A549 (cell line): ENCODE data around the gene TBCK. TPM values are rescaled to one million over a fixed set of nuclear protein-coding genes. Genes with fewer than 3 reads are reported as not detected.
"Not testable (repeated sequence)": the region's sequence is repeated elsewhere in the genome, so short reads cannot be mapped to it uniquely, and the experiment has no call there.

ENCODE experiments used
- ATAC-seq, 2 experiments: fragments of 200-7000 bp in 1 of 2; fragments of >200 bp in 1 of 2; cut with Nextera tagmentation in 1 of 2; cut with Tn5 transposase in 1 of 2; 3 replicates each; pipeline versions ENCODE4 v1.8.0 to v1.9.1; 2018 to 2020; ENCODE audit warnings: mild to moderate bottlenecking in 1 of 2, moderate library complexity in 1 of 2
- CTCF ChIA-PET: fragments of 300-600 bp; sonication (Branson Sonifier 250); formaldehyde crosslinking; extraction: SDS; loops from one replicate; lab custom pipeline; 2021; ENCODE audit warnings: antibody characterized with exemption, inconsistent platforms; lab: Yijun Ruan, JAX
- POLR2A ChIA-PET: fragments of 350-600 bp; formaldehyde crosslinking; extraction: SDS; loops from one replicate; lab custom pipeline; 2021; ENCODE audit warnings: antibody characterized with exemption, inconsistent platforms; lab: Yijun Ruan, JAX
- DNase-seq, 2 experiments: peaks; one replicate each; pipeline versions ENCODE4 v3.0.0 to v3.0.0-alpha.2; 2011 to 2016; ENCODE audit warnings: low read depth in 1 of 2, low spot score in 1 of 2
- FAIRE-seq: peaks from 2 replicates; lab custom pipeline; 2011; peaks lifted over from hg19 to GRCh38; lab: Jason Lieb, UNC
- H3K27ac ChIP-seq, 2 experiments: fragments of >200 bp; sonication (Bioruptor Twin); formaldehyde crosslinking; 3 replicates each; pipeline ENCODE4 v1.5.1; 2016 to 2017
- H3K4me1 ChIP-seq: fragments of >200 bp; sonication (Bioruptor Twin); formaldehyde crosslinking; 3 replicates; pipeline ENCODE4 v1.6.1; 2016
- H3K4me2 ChIP-seq: fragments of >200 bp; sonication (Bioruptor Twin); formaldehyde crosslinking; 3 replicates; pipeline ENCODE4 v1.6.1; 2016
- H3K4me3 ChIP-seq: fragments of >200 bp; sonication (Bioruptor Twin); formaldehyde crosslinking; 3 replicates; pipeline ENCODE4 v1.5.1; 2016
- H3K9me3 ChIP-seq: fragments of >200 bp; sonication (Bioruptor Twin); formaldehyde crosslinking; 3 replicates; pipeline ENCODE4 v1.6.1; 2016
- BHLHE40 ChIP-seq: IDR thresholded peaks from 2 replicates; pipeline ENCODE4 v1.6.1; 2012; ENCODE audit warnings: low read depth, low read length, inconsistent platforms
- CBX8 ChIP-seq: fragments of 200-600 bp; sonication (generic); IDR thresholded peaks from 2 replicates; pipeline ENCODE4 v1.6.1; 2016
- CHD2 ChIP-seq: fragments of 150-350 bp; IDR thresholded peaks from 2 replicates; pipeline ENCODE4 v1.6.1; 2014; ENCODE audit warnings: low read length; ENCODE audit not compliant: partially characterized antibody
- CHD4 ChIP-seq: fragments of 200-600 bp; sonication (generic); IDR thresholded peaks from 2 replicates; pipeline ENCODE4 v1.6.1; 2016; ENCODE audit warnings: antibody characterized with exemption, mild to moderate bottlenecking, borderline replicate concordance
- EHF ChIP-seq: fragments of 250-450 bp; sonication (Bioruptor Pico); IDR thresholded peaks from 2 replicates; pipeline ENCODE4 v1.5.0; 2020; ENCODE audit warnings: mild to moderate bottlenecking
- EP300 ChIP-seq, 2 experiments: fragments of >200 bp; sonication (Bioruptor Twin); formaldehyde crosslinking; IDR thresholded peaks; 2 replicates in 1 of 2; 3 replicates in 1 of 2; pipeline ENCODE4 v1.6.1; 2016 to 2017
- ESRRA ChIP-seq: fragments of 150-350 bp; IDR thresholded peaks from 2 replicates; pipeline ENCODE4 v1.6.1; 2014; ENCODE audit warnings: mild to moderate bottlenecking, low read length, borderline replicate concordance
- FOSB ChIP-seq: fragments of 250-450 bp; sonication (Bioruptor Pico); IDR thresholded peaks from 2 replicates; pipeline ENCODE4 v1.5.0; 2020; ENCODE audit warnings: mild to moderate bottlenecking, moderate library complexity
- FOSL2 ChIP-seq, 2 experiments: fragments of 450-650 bp in 1 of 2; fragments of >200 bp in 1 of 2; sonication (Bioruptor Twin) in 1 of 2; formaldehyde crosslinking; IDR thresholded peaks; 2 replicates each; pipeline versions ENCODE4 v1.5.0 to v1.6.1; 2016 to 2020; ENCODE audit warnings: mild to moderate bottlenecking in 1 of 2, moderate library complexity in 1 of 2
- HDAC2 ChIP-seq: fragments of 200-600 bp; sonication (generic); IDR thresholded peaks from 2 replicates; pipeline ENCODE4 v1.6.1; 2016
- HOXB5 ChIP-seq: fragments of 250-450 bp; sonication (Bioruptor Pico); IDR thresholded peaks from 2 replicates; pipeline ENCODE4 v1.5.0; 2020; ENCODE audit warnings: mild to moderate bottlenecking, moderate library complexity
- JUNB ChIP-seq: fragments of >200 bp; sonication (Bioruptor Twin); formaldehyde crosslinking; IDR thresholded peaks from 2 replicates; pipeline ENCODE4 v1.6.1; 2016
- KDM5A ChIP-seq: fragments of 200-600 bp; sonication (generic); IDR thresholded peaks from 2 replicates; pipeline ENCODE4 v1.6.1; 2016; ENCODE audit warnings: antibody characterized with exemption, mild to moderate bottlenecking
- MAZ ChIP-seq: fragments of 150-350 bp; IDR thresholded peaks from 2 replicates; pipeline ENCODE4 v1.6.1; 2014; ENCODE audit warnings: antibody characterized with exemption, low read depth, low read length, borderline replicate concordance
- NR3C1 ChIP-seq: fragments of >200 bp; sonication (Bioruptor Twin); formaldehyde crosslinking; IDR thresholded peaks from 3 replicates; pipeline ENCODE4 v1.6.1; 2017
- PHF8 ChIP-seq: fragments of 200-600 bp; sonication (generic); IDR thresholded peaks from 2 replicates; pipeline ENCODE4 v1.6.1; 2016; ENCODE audit warnings: low read depth, mild to moderate bottlenecking, antibody characterized with exemption, moderate library complexity, borderline replicate concordance
- POLR2AphosphoS2 ChIP-seq: conservative IDR thresholded peaks from 2 replicates; pipeline ENCODE4 v1.6.1; 2012; ENCODE audit warnings: low read length, improper control_type of control experiment, inconsistent platforms
- RAD21 ChIP-seq, 2 experiments: fragments of >200 bp in 1 of 2; sonication (Bioruptor Twin) in 1 of 2; formaldehyde crosslinking in 1 of 2; IDR thresholded peaks in 1 of 2; conservative IDR thresholded peaks in 1 of 2; 2 replicates in 1 of 2; 3 replicates in 1 of 2; pipeline ENCODE4 v1.6.1; 2012 to 2018; ENCODE audit warnings: inconsistent platforms in 1 of 2
- RARB ChIP-seq: fragments of 250-450 bp; sonication (Bioruptor Pico); IDR thresholded peaks from 2 replicates; pipeline ENCODE4 v1.8.0; 2021; ENCODE audit warnings: mild to moderate bottlenecking, moderate library complexity
- RCOR1 ChIP-seq: fragments of 150-350 bp; IDR thresholded peaks from 2 replicates; pipeline ENCODE4 v1.6.1; 2014; ENCODE audit warnings: antibody characterized with exemption, low read length, low read depth
- REST ChIP-seq: fragments of 200-600 bp; sonication (generic); IDR thresholded peaks from 2 replicates; pipeline ENCODE4 v1.6.1; 2016; ENCODE audit warnings: antibody characterized with exemption, mild to moderate bottlenecking, moderate library complexity
- TFCP2L1 ChIP-seq: fragments of 250-450 bp; sonication (Bioruptor Pico); IDR thresholded peaks from 2 replicates; pipeline ENCODE4 v1.5.0; 2021; ENCODE audit warnings: mild to moderate bottlenecking
- TP53 ChIP-seq: fragments of 250-450 bp; sonication (Bioruptor Pico); IDR thresholded peaks from 2 replicates; pipeline ENCODE4 v1.5.0; 2021; ENCODE audit warnings: mild to moderate bottlenecking, moderate library complexity
- ZC3H11A ChIP-seq: fragments of 450-650 bp; IDR thresholded peaks from 2 replicates; pipeline ENCODE4 v1.6.1; 2014; ENCODE audit warnings: antibody characterized with exemption, mild to moderate bottlenecking
- ZFP36 ChIP-seq: fragments of 450-650 bp; IDR thresholded peaks from 2 replicates; pipeline ENCODE4 v1.6.1; 2014; ENCODE audit warnings: borderline replicate concordance; ENCODE audit not compliant: partially characterized antibody
- WGBS: methylation state at CpG from one replicate; pipeline ENCODE4 v1.1.6; 2017; ENCODE audit errors: missing lambda C conversion rate; 5-methylcytosine and 5-hydroxymethylcytosine counted together
- polyA plus RNA-seq, 4 experiments: library from polyadenylated mRNA; depleted of rRNA in 3 of 4; stranded (reverse); fragments of >200 nt; fragmentation: RNase III in 1 of 4; extraction: RNeasy Plus Mini Kit Qiagen cat#74134 plus additional on column Dnase treatment in 1 of 4; gene quantifications; 2 replicates in 3 of 4; 3 replicates in 1 of 4; pipeline ENCODE4 v1.2.3, GENCODE V29; 2011 to 2017

The TBCK gene
- polyA plus RNA-seq, 2 of the 4 experiments (the other 2 are of a cell fraction): 3.9 to 18.4 TPM

DNA sequence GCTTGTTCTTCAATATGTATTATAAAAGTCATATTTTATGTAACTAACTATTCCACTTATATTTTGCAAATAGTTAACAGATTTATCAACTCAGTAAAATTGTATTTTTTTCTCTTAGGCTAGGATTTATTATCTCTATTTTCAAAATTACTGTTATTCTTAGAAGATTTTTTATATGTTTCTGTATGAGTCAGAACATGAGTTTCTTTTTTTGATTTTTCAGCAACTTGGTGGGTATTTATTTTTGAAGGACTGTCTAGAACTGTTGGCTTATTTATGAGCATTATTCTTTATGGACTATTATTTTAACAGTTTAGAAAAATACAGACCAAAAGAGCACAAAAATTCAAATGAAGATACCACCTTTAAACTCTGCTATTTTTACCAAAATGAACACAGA is 7.1 kb upstream of the TBCK start:
- Histone ChIP-seq H3K4me3 (no peak overlapping the region), H3K4me2 (peak overlapping the region; percentile 1; the same call in 2 of the 3 replicates), H3K27ac (no peak overlapping the region), H3K9me3 (no peaks in the 10 kb centered on the region), H3K4me1 (peaks cover 38% of the 10 kb centered on the region)
- TF ChIP-seq TFCP2L1 (CRISPR knock-in tag) (no peak), ESRRA (no peak), FOSL2 (IDR thresholded peaks at IDR 0.05) (no peak), FOSL2 (CRISPR knock-in tag; IDR thresholded peaks at IDR 0.05) (no peak), POLR2AphosphoS2 (no peak), NR3C1 (no peak), KDM5A (no peak), REST (no peak), RARB (CRISPR knock-in tag) (no peak), JUNB (no peak), CBX8 (no peak), FOSB (CRISPR knock-in tag) (no peak)
- no peak for ATAC-seq
- POLR2A ChIA-PET: no interaction called here
- no peak for FAIRE-seq
- CTCF ChIA-PET: no interaction called here
- DNase-seq: no peak

GRCh38 chr4:106321814-106322213 is 5.8 kb upstream of the TBCK start:
- Histone ChIP-seq H3K4me2 (0 out of 3 replicates have a peak overlapping the region, but pooled peaks have one; percentile 21), H3K4me1 (peaks cover 45% of the 10 kb centered on the region)
- H3K27ac ChIP-seq, POLR2A ChIA-PET, H3K4me3 ChIP-seq, FAIRE-seq, DNase-seq, ATAC-seq, H3K9me3 ChIP-seq, CTCF ChIA-PET: not testable (repeated sequence)
- 28% methylated on average over 6 of the region's 6 CpGs for WGBS

DNA sequence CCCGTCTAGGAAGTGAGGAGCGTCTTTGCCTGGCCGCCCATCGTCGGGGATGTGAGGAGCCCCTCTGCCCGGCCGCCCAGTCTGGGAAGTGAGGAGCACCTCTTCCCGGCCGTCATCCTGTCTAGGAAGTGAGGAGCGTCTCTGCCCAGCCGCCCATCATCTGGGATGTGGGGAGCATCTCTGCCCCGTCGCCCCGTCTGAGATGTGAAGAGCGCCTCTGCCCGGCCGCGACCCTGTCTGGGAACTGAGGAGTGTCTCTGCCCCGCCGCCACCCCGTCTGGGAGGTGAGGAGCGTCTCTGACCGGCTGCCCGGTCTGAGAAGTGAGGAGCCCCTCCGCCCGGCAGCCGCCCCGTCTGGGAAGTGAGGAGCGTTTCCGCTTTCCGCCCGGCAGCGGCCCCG is 5.2 kb upstream of the TBCK start:
- H3K4me3 ChIP-seq, H3K9me3 ChIP-seq, FAIRE-seq, DNase-seq, H3K27ac ChIP-seq, H3K4me2 ChIP-seq, CTCF ChIA-PET, POLR2A ChIA-PET, ATAC-seq: not testable (repeated sequence)
- H3K4me1 ChIP-seq: peaks cover 45% of the 10 kb centered on the region
- WGBS: 94% methylated on average over 9 of the region's 34 CpGs

DNA sequence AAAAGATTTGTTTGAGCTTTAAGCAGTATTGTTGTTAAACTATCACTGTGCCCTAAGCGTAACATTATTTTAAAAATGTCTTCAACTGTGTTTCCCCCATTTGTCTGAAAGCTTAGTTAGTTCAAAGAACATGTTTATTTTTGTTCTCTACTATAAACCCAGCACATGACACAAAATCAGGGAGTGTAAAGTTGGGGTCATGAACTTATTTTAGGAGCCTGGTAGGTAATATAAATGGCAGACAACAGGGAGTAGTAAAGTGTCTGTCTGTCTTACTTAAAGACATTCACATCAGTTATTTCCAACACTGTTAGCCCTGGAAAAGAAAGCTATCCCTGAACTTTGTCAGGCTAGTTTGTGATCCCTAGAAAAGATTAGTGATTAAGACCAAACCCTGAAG is 4.2 kb upstream of the TBCK start:
- WGBS: 93% methylated on average over 1 of the region's 1 CpG
- H3K4me3 ChIP-seq: no peak overlapping the region
- no peak overlapping the region for H3K4me2 ChIP-seq
- ChIA-PET POLR2A (no interaction called here), CTCF (no interaction called here)
- no peaks in the 10 kb centered on the region for H3K9me3 ChIP-seq
- H3K4me1 ChIP-seq: peaks cover 40% of the 10 kb centered on the region
- FAIRE-seq: no peak
- no peak overlapping the region for H3K27ac ChIP-seq
- no peak for DNase-seq
- TF ChIP-seq PHF8 (no peak), KDM5A (no peak), EHF (CRISPR knock-in tag) (no peak), ZC3H11A (no peak), MAZ (no peak), HDAC2 (no peak), JUNB (no peak), RAD21 (conservative IDR thresholded peaks at IDR 0.05 in 1 of 2, IDR thresholded peaks at IDR 0.05 in 1 of 2) (no peak), CHD2 (no peak), RCOR1 (no peak), TP53 (no peak), EP300 (IDR thresholded peaks at IDR 0.05) (no peak), CHD4 (no peak), ZFP36 (no peak), FOSL2 (IDR thresholded peaks at IDR 0.05) (no peak), FOSL2 (CRISPR knock-in tag; IDR thresholded peaks at IDR 0.05) (no peak), FOSB (CRISPR knock-in tag) (no peak), HOXB5 (CRISPR knock-in tag) (no peak), BHLHE40 (no peak)
- TF ChIP-seq, all 56 proteins: peak for 0
- ATAC-seq: no peak
